Breast epithelium (tissue), 3 donors: ENCODE data around the gene CSRNP3.

Experiments
- POLR2A ChIP-seq: fragments of 450-650 bp; IDR thresholded peaks from one replicate; pipeline ENCODE4 v1.6.1; 2016; ENCODE audit warnings: antibody characterized with exemption, mild to moderate bottlenecking, moderate library complexity
- TF ChIP-seq, protein P1 (sequence below), 3 donors: fragments of 450-650 bp; IDR thresholded peaks; one replicate each; pipeline ENCODE4 v1.5.1; 2016 to 2017; ENCODE audit warnings: antibody characterized with exemption in 3 of 3, mild to moderate bottlenecking in 3 of 3, moderate library complexity in 3 of 3

DNA sequence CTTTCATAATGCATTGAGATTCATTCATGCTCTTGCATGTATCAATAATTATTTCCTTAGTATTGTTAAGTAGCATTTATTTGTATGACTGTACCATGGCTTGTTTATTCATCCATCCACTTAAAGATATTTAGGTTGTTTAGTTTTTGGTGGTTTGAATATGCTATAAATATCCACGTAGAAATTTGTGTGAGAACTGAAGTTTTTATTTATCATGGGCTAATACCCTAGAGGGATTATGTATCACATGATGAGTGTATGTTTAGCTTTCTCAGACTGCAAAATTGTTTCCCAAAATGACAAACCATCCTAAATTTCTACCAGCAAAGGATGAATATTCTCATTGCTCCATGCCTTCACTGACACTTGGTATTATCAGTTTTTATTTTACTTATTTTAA lies 55.2 kb downstream of the CSRNP3 start:
- TF ChIP-seq, protein P1, sequence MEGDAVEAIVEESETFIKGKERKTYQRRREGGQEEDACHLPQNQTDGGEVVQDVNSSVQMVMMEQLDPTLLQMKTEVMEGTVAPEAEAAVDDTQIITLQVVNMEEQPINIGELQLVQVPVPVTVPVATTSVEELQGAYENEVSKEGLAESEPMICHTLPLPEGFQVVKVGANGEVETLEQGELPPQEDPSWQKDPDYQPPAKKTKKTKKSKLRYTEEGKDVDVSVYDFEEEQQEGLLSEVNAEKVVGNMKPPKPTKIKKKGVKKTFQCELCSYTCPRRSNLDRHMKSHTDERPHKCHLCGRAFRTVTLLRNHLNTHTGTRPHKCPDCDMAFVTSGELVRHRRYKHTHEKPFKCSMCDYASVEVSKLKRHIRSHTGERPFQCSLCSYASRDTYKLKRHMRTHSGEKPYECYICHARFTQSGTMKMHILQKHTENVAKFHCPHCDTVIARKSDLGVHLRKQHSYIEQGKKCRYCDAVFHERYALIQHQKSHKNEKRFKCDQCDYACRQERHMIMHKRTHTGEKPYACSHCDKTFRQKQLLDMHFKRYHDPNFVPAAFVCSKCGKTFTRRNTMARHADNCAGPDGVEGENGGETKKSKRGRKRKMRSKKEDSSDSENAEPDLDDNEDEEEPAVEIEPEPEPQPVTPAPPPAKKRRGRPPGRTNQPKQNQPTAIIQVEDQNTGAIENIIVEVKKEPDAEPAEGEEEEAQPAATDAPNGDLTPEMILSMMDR (IDR thresholded peaks at IDR 0.05) = no peak
- no peak for TF ChIP-seq POLR2A
